Measurements from ENCODE around the gene ALPK1. TPM values are rescaled to one million over a fixed set of nuclear protein-coding genes. Genes with fewer than 3 reads are reported as not detected.
"Not testable (repeated sequence)": the region's sequence is repeated elsewhere in the genome, so short reads cannot be mapped to it uniquely, and the experiment has no call there.

The ALPK1 gene
- total RNA-seq, 2 experiments from 2014 or later: 38.8 to 39.9 TPM

DNA sequence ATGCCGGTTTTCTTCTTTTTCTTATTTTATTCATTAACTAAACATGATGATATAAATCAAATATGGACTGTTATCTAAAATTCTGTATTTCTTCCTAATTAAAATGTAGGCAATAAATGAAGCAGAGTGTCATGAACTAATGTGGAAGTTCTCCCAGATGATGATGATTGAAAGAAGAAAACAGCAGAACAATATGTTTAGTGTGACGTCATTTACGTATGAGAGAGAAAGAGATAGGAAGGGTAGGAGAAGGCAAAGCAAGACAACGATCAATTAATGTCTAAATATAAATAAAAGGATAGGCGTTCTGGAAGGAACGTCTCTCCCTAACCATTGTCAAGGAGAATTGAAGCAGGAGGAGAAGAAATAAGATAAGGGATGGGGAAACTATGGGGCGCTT, 113.6 kb downstream of the ALPK1 start:
- Mint-ChIP-seq H3K27me3 (ENCODE audit: low read depth) (no peaks in the 10 kb centered on the region), H3K4me3 (no peak overlapping the region), H3K27ac (no peak overlapping the region), H3K4me1 (ENCODE audit: low read depth) (no peaks in the 10 kb centered on the region), H3K36me3 (ENCODE audit: low read depth) (peaks cover 13% of the 10 kb centered on the region), H3K9me3 (no peaks in the 10 kb centered on the region)
- CTCF ChIA-PET: no interaction called here
- no peak for DNase-seq
- intact Hi-C loops (cut with micrococcal nuclease): no loop called here

GRCh38 chr4:112411781-112412550, 114.8 kb downstream of the ALPK1 start:
- Mint-ChIP-seq H3K4me3 (no peak overlapping the region), H3K27ac (no peak overlapping the region), H3K9me3 (no peaks in the 10 kb centered on the region), H3K27me3 (ENCODE audit: low read depth) (no peaks in the 10 kb centered on the region), H3K36me3 (ENCODE audit: low read depth) (peaks cover 17% of the 10 kb centered on the region), H3K4me1 (ENCODE audit: low read depth) (no peaks in the 10 kb centered on the region)
- no peak for DNase-seq
- intact Hi-C loops (cut with micrococcal nuclease): no loop called here
- CTCF ChIA-PET: no interaction called here

DNA sequence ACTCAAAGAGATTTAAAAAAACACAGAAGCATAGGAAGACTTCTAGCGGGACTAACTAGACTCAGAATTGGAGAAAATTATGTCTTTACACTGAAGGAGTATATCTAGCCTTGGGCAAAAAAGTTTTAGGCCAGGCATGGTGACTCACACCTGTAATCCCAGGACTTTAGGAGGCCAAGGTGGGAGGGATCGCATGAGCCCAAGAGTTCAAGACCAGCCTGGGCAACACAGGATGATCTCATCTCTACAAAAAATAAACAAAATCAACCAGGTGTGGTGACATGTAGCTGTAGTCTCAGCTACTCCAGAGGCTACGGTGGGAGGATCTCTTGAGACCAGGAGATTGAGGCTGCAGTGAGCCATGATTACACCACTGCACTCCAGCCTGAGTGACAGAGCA, 119.3 kb downstream of the ALPK1 start:
- no peaks in the 10 kb centered on the region for H3K9me3 Mint-ChIP-seq

GRCh38 chr4:112418092-112418491, 120.9 kb downstream of the ALPK1 start:
- intact Hi-C loops (cut with micrococcal nuclease): no loop called here
- no peaks in the 10 kb centered on the region for H3K27me3 Mint-ChIP-seq (ENCODE audit: low read depth)

More for the DNA sequence above, 119.3 kb downstream of the ALPK1 start:
- no peaks in the 10 kb centered on the region for H3K4me1 Mint-ChIP-seq (ENCODE audit: low read depth)
- no peak overlapping the region for H3K27ac Mint-ChIP-seq
- no peak overlapping the region for H3K4me3 Mint-ChIP-seq
- CTCF ChIA-PET: interaction anchor here (0.7 kb wide), 1 partner anchor 36 kb away, joined by 3 read pairs; no protein-coding TSS in a partner anchor
- no peak for DNase-seq
- intact Hi-C loops (cut with micrococcal nuclease): no loop called here
- H3K27me3 Mint-ChIP-seq (ENCODE audit: low read depth): no peaks in the 10 kb centered on the region
- H3K36me3 Mint-ChIP-seq (ENCODE audit: low read depth): peaks cover 18% of the 10 kb centered on the region

DNA sequence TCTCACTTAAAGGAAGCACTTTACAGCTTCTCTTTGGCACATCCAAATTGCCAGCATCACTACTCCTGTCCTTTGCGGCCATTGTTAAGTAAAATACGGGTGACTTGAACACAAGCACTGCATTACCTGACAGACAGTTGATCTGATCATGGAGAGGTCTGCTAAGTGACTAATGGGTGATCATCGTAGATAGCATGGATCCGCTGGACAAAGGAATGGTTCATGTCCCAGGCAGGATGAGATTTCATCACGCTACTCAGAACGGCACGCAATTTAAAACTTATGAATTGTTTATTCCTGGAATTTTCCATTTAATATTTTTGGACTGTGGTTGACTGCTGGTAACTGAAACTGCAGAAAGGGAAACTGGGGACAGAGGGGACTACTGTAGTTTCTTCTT, 124.7 kb downstream of the ALPK1 start:
- intact Hi-C loops (cut with micrococcal nuclease): no loop called here
- Mint-ChIP-seq H3K27ac (no peak overlapping the region), H3K36me3 (ENCODE audit: low read depth) (peaks cover 11% of the 10 kb centered on the region), H3K27me3 (ENCODE audit: low read depth) (no peaks in the 10 kb centered on the region), H3K4me3 (no peak overlapping the region), H3K9me3 (no peaks in the 10 kb centered on the region), H3K4me1 (ENCODE audit: low read depth) (no peaks in the 10 kb centered on the region)
- CTCF ChIA-PET: no interaction called here
- DNase-seq: no peak

More at GRCh38 chr4:112418092-112418491, 120.9 kb downstream of the ALPK1 start:
- H3K27ac Mint-ChIP-seq: no peak overlapping the region
- peaks cover 20% of the 10 kb centered on the region for H3K36me3 Mint-ChIP-seq (ENCODE audit: low read depth)
- no peak for DNase-seq
- no peaks in the 10 kb centered on the region for H3K9me3 Mint-ChIP-seq
- CTCF ChIA-PET: no interaction called here
- H3K4me3 Mint-ChIP-seq: no peak overlapping the region
- H3K4me1 Mint-ChIP-seq (ENCODE audit: low read depth): no peaks in the 10 kb centered on the region

- CTCF ChIA-PET: no interaction called here
- no peaks in the 10 kb centered on the region for H3K4me1 Mint-ChIP-seq (ENCODE audit: low read depth)
- no peak overlapping the region for H3K4me3 Mint-ChIP-seq
- H3K9me3 Mint-ChIP-seq: no peaks in the 10 kb centered on the region
- H3K27me3 Mint-ChIP-seq (ENCODE audit: low read depth): no peaks in the 10 kb centered on the region
- intact Hi-C loops (cut with micrococcal nuclease): no loop called here
- DNase-seq: no peak
- no peak overlapping the region for H3K27ac Mint-ChIP-seq
- H3K36me3 Mint-ChIP-seq (ENCODE audit: low read depth): peaks cover 13% of the 10 kb centered on the region
Measured at GRCh38 chr4:112422644-112423043, 125.5 kb downstream of the ALPK1 start.

GRCh38 chr4:112423591-112423990, 126.4 kb downstream of the ALPK1 start:
- no peak overlapping the region for H3K4me3 Mint-ChIP-seq
- no peaks in the 10 kb centered on the region for H3K27me3 Mint-ChIP-seq (ENCODE audit: low read depth)
- no peak overlapping the region for H3K27ac Mint-ChIP-seq
- no peak for DNase-seq
- peaks cover 15% of the 10 kb centered on the region for H3K36me3 Mint-ChIP-seq (ENCODE audit: low read depth)
- CTCF ChIA-PET: no interaction called here
- intact Hi-C loops (cut with micrococcal nuclease): no loop called here
- no peaks in the 10 kb centered on the region for H3K9me3 Mint-ChIP-seq
- H3K4me1 Mint-ChIP-seq (ENCODE audit: low read depth): no peaks in the 10 kb centered on the region

GRCh38 chr4:112425823-112426222, 128.7 kb downstream of the ALPK1 start:
- CTCF ChIA-PET: no interaction called here
- no peaks in the 10 kb centered on the region for H3K9me3 Mint-ChIP-seq
- no peaks in the 10 kb centered on the region for H3K4me1 Mint-ChIP-seq (ENCODE audit: low read depth)
- no peaks in the 10 kb centered on the region for H3K27me3 Mint-ChIP-seq (ENCODE audit: low read depth)
- peaks cover 26% of the 10 kb centered on the region for H3K36me3 Mint-ChIP-seq (ENCODE audit: low read depth)
- DNase-seq: no peak
- no peak overlapping the region for H3K27ac Mint-ChIP-seq
- intact Hi-C loops (cut with micrococcal nuclease): no loop called here
- H3K4me3 Mint-ChIP-seq: no peak overlapping the region

- H3K9me3 Mint-ChIP-seq: no peaks in the 10 kb centered on the region
- intact Hi-C loops (cut with micrococcal nuclease): no loop called here
- H3K36me3 Mint-ChIP-seq (ENCODE audit: low read depth): peaks cover 29% of the 10 kb centered on the region
- H3K27me3 Mint-ChIP-seq (ENCODE audit: low read depth): no peaks in the 10 kb centered on the region
- H3K4me1 Mint-ChIP-seq (ENCODE audit: low read depth): no peaks in the 10 kb centered on the region
- CTCF ChIA-PET: interaction anchor here (0.7 to 0.9 kb wide), 2 partner anchors 68 to 339 kb away, joined by 3 read pairs; no protein-coding TSS in a partner anchor
- no peak overlapping the region for H3K27ac Mint-ChIP-seq
- no peak overlapping the region for H3K4me3 Mint-ChIP-seq
- DNase-seq: no peak
Measured at GRCh38 chr4:112426416-112426815, 129.2 kb downstream of the ALPK1 start.

- no peaks in the 10 kb centered on the region for H3K4me1 Mint-ChIP-seq (ENCODE audit: low read depth)
- CTCF ChIA-PET: no interaction called here
- intact Hi-C loops (cut with micrococcal nuclease): no loop called here
- no peaks in the 10 kb centered on the region for H3K27me3 Mint-ChIP-seq (ENCODE audit: low read depth)
- H3K36me3 Mint-ChIP-seq (ENCODE audit: low read depth): peaks cover 31% of the 10 kb centered on the region
- no peaks in the 10 kb centered on the region for H3K9me3 Mint-ChIP-seq
- H3K4me3 Mint-ChIP-seq: no peak overlapping the region
- H3K27ac Mint-ChIP-seq: no peak overlapping the region
- no peak for DNase-seq
Measured at GRCh38 chr4:112431158-112431557, 134.0 kb downstream of the ALPK1 start.

DNA sequence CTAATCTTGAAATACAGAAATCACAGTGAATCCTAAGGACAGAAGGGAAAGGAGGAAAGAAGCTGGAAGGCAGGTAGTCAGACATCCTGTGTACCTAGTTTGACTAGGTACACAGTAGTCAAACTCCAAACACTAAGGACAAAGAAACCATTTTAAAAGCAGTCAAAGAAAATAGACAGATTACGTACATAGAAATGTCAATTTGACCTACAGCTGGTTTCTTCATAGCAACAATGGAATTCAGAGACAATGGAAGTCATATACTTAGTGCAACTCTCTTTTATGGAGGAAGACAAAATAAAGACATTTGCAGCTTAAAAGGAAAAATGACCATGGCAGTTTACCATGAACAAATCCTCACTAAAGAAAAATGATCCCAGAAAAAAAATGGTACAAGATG, 139.8 kb downstream of the ALPK1 start:
- Mint-ChIP-seq H3K27me3 (ENCODE audit: low read depth) (no peaks in the 10 kb centered on the region), H3K9me3 (peaks cover 2% of the 10 kb centered on the region), H3K27ac (no peak overlapping the region), H3K4me3 (no peak overlapping the region), H3K4me1 (ENCODE audit: low read depth) (no peaks in the 10 kb centered on the region), H3K36me3 (ENCODE audit: low read depth) (peaks cover 42% of the 10 kb centered on the region)
- no peak for DNase-seq
- intact Hi-C loops (cut with micrococcal nuclease): no loop called here
- CTCF ChIA-PET: no interaction called here

GRCh38 chr4:112442226-112442625, 145.1 kb downstream of the ALPK1 start:
- H3K4me1 Mint-ChIP-seq (ENCODE audit: low read depth); DNase-seq; intact Hi-C loops (cut with micrococcal nuclease); H3K4me3 Mint-ChIP-seq; CTCF ChIA-PET; H3K27ac Mint-ChIP-seq; H3K27me3 Mint-ChIP-seq (ENCODE audit: low read depth): not testable (repeated sequence)
- H3K36me3 Mint-ChIP-seq (ENCODE audit: low read depth): peaks cover 46% of the 10 kb centered on the region
- peaks cover 20% of the 10 kb centered on the region for H3K9me3 Mint-ChIP-seq
